HEK293 (cell line): ENCODE measurements around the gene RASA3.

Source experiments
- CTCF ChIA-PET: fragments of 350-600 bp; formaldehyde crosslinking; extraction: SDS; loops from one replicate; lab custom pipeline; 2021; ENCODE audit warnings: antibody characterized with exemption; lab: Yijun Ruan, JAX
- POLR2A ChIA-PET: fragments of 300-600 bp; formaldehyde crosslinking; extraction: SDS; loops from one replicate; lab custom pipeline; 2020; ENCODE audit warnings: antibody characterized with exemption, inconsistent platforms; lab: Yijun Ruan, JAX
- H3K27ac ChIP-seq: fragments of 200-500 bp; sonication (Bioruptor generic); 2 replicates; pipeline ENCODE4 v1.5.1; 2014; ENCODE audit warnings: low read depth, low read length, control low read depth, inconsistent platforms; ENCODE audit errors: extremely low read depth
- H3K36me3 ChIP-seq, 2 experiments: fragments of 200-500 bp in 1 of 2; sonication (Bioruptor generic) in 1 of 2; 1 replicate in 1 of 2; 2 replicates in 1 of 2; pipeline ENCODE4 v1.5.1; 2014 to 2017; ENCODE audit warnings: inconsistent platforms in 2 of 2, low read length in 2 of 2; ENCODE audit not compliant: control insufficient read depth in 2 of 2, insufficient read depth in 1 of 2
- H3K4me1 ChIP-seq: fragments of 200-500 bp; sonication (Bioruptor generic); 2 replicates; pipeline ENCODE4 v1.5.1; 2014; ENCODE audit warnings: mild to moderate bottlenecking, low read length, inconsistent platforms; ENCODE audit not compliant: control insufficient read depth, insufficient read depth
- H3K4me3 ChIP-seq: 2 replicates; pipeline ENCODE4 v1.5.1; 2011; ENCODE audit warnings: low read depth, mild to moderate bottlenecking, control low read depth, low read length, moderate library complexity
- H3K9me3 ChIP-seq: fragments of 200-500 bp; sonication (Bioruptor generic); 2 replicates; pipeline ENCODE4 v1.5.1; 2014; ENCODE audit warnings: low read depth, low read length, inconsistent platforms; ENCODE audit not compliant: control insufficient read depth, insufficient read depth
- AEBP2 ChIP-seq: fragments of 450-650 bp; formaldehyde crosslinking; IDR thresholded peaks from 2 replicates; pipeline ENCODE4 v1.5.1; 2016; ENCODE audit warnings: missing biosample characterization, missing genetic modification characterization, borderline replicate concordance
- BCL6B ChIP-seq: fragments of 450-650 bp; formaldehyde crosslinking; IDR thresholded peaks from 2 replicates; pipeline ENCODE4 v1.5.1; 2017; ENCODE audit warnings: missing biosample characterization, missing genetic modification characterization
- INSM2 ChIP-seq: fragments of 450-650 bp; formaldehyde crosslinking; IDR thresholded peaks from 2 replicates; pipeline ENCODE4 v1.5.1; 2016; ENCODE audit warnings: missing biosample characterization, missing genetic modification characterization
- MYNN ChIP-seq: fragments of 450-650 bp; formaldehyde crosslinking; IDR thresholded peaks from 2 replicates; pipeline ENCODE4 v1.5.1; 2016; ENCODE audit warnings: missing biosample characterization, missing genetic modification characterization, borderline replicate concordance
- PATZ1 ChIP-seq: fragments of 450-650 bp; formaldehyde crosslinking; IDR thresholded peaks from 2 replicates; pipeline ENCODE4 v1.5.1; 2016; ENCODE audit warnings: missing biosample characterization, missing genetic modification characterization
- PBX3 ChIP-seq: sonication (generic); formaldehyde crosslinking; IDR thresholded peaks from 2 replicates; pipeline ENCODE4 v1.8.1; 2022; ENCODE audit warnings: mild to moderate bottlenecking, moderate library complexity, missing genetic modification reagents
- SETDB1 ChIP-seq: IDR thresholded peaks from one replicate; pipeline ENCODE4 v1.6.1; 2017; ENCODE audit warnings: mild to moderate bottlenecking, low read length, moderate library complexity, mixed read lengths; ENCODE audit not compliant: insufficient read length
- SP2 ChIP-seq: fragments of 450-650 bp; formaldehyde crosslinking; IDR thresholded peaks from 2 replicates; pipeline ENCODE4 v1.5.1; 2016; ENCODE audit warnings: missing biosample characterization, missing genetic modification characterization
- ZFP3 ChIP-seq: fragments of 450-650 bp; formaldehyde crosslinking; IDR thresholded peaks from 2 replicates; pipeline ENCODE4 v1.5.1; 2016; ENCODE audit warnings: low read depth, missing biosample characterization, missing genetic modification characterization
- ZNF19 ChIP-seq: fragments of 450-650 bp; formaldehyde crosslinking; IDR thresholded peaks from 2 replicates; pipeline ENCODE4; 2016; ENCODE audit warnings: missing biosample characterization, missing genetic modification characterization, low read depth
- ZNF2 ChIP-seq: fragments of 450-650 bp; formaldehyde crosslinking; IDR thresholded peaks from 2 replicates; pipeline ENCODE4 v1.5.1; 2016; ENCODE audit warnings: missing biosample characterization, missing genetic modification characterization
- ZNF239 ChIP-seq: fragments of 450-650 bp; formaldehyde crosslinking; IDR thresholded peaks from 2 replicates; pipeline ENCODE4 v1.5.1; 2016; ENCODE audit warnings: missing biosample characterization, missing genetic modification characterization
- ZNF274 ChIP-seq, 2 experiments: fragments of 200-500 bp in 1 of 2; fragments of 450-650 bp in 1 of 2; sonication (Bioruptor generic) in 1 of 2; formaldehyde crosslinking in 1 of 2; IDR thresholded peaks; 2 replicates each; pipeline versions ENCODE4 v1.5.1 to v1.6.1; 2014 to 2016; ENCODE audit warnings: borderline replicate concordance in 1 of 2, inconsistent platforms in 1 of 2, low read length in 1 of 2, missing biosample characterization in 1 of 2, missing genetic modification characterization in 1 of 2
- ZNF292 ChIP-seq: fragments of 450-650 bp; formaldehyde crosslinking; IDR thresholded peaks from 2 replicates; pipeline ENCODE4 v1.5.1; 2016; ENCODE audit warnings: low read depth, missing biosample characterization, missing genetic modification characterization, borderline replicate concordance
- ZNF335 ChIP-seq: fragments of 450-650 bp; formaldehyde crosslinking; conservative IDR thresholded peaks from 2 replicates; pipeline ENCODE4 v1.5.1; 2016; ENCODE audit warnings: missing biosample characterization, missing genetic modification characterization
- ZNF350 ChIP-seq: fragments of 450-650 bp; formaldehyde crosslinking; IDR thresholded peaks from 2 replicates; pipeline ENCODE4 v1.5.0; 2017; ENCODE audit warnings: missing biosample characterization, mild to moderate bottlenecking, missing genetic modification characterization
- ZNF510 ChIP-seq: fragments of 450-650 bp; formaldehyde crosslinking; IDR thresholded peaks from 2 replicates; pipeline ENCODE4 v1.5.1; 2018; ENCODE audit warnings: mild to moderate bottlenecking, missing genetic modification characterization, missing biosample characterization; ENCODE audit not compliant: insufficient replicate concordance
- ZNF529 ChIP-seq: fragments of 450-650 bp; formaldehyde crosslinking; IDR thresholded peaks from 2 replicates; pipeline ENCODE4 v1.5.1; 2017; ENCODE audit warnings: missing genetic modification characterization, missing biosample characterization; ENCODE audit not compliant: insufficient replicate concordance
- ZSCAN23 ChIP-seq: fragments of 450-650 bp; formaldehyde crosslinking; IDR thresholded peaks from 2 replicates; pipeline ENCODE4 v1.5.1; 2016; ENCODE audit warnings: missing biosample characterization, missing genetic modification characterization
- ZSCAN30 ChIP-seq: fragments of 450-650 bp; IDR thresholded peaks from 2 replicates; pipeline ENCODE4 v1.5.1; 2018; ENCODE audit warnings: missing biosample characterization, mild to moderate bottlenecking, missing genetic modification characterization, moderate library complexity

The RASA3 gene

GRCh38 chr13:113958373-113958772 lies 174.1 kb downstream of the RASA3 start (continued):
- no peak for TF ChIP-seq ZFP3 (tag by site-specific recombination)

GRCh38 chr13:113956571-113956970 lies 175.9 kb downstream of the RASA3 start:
- H3K4me1 ChIP-seq: no peaks in the 10 kb centered on the region
- ChIA-PET CTCF (no interaction called here), POLR2A (interaction anchor here (0.9 kb wide), 1 partner anchor 70 kb away, joined by 4 read pairs; no protein-coding TSS in a partner anchor)
- H3K4me3 ChIP-seq: no peak overlapping the region
- H3K36me3 ChIP-seq: no peaks in the 10 kb centered on the region
- H3K9me3 ChIP-seq: no peaks in the 10 kb centered on the region
- no peak overlapping the region for H3K27ac ChIP-seq
- no peak for TF ChIP-seq PATZ1 (tag by site-specific recombination)
- TF ChIP-seq ZNF239: no peak
- TF ChIP-seq ZNF529 (tag by site-specific recombination): no peak
- no peak for TF ChIP-seq ZNF350 (tag by site-specific recombination)

GRCh38 chr13:113955691-113956090 lies 176.7 kb downstream of the RASA3 start:
- no peaks in the 10 kb centered on the region for H3K9me3 ChIP-seq
- H3K27ac ChIP-seq: no peak overlapping the region
- no peaks in the 10 kb centered on the region for H3K4me1 ChIP-seq
- CTCF ChIA-PET: no interaction called here
- TF ChIP-seq ZNF274 (IDR thresholded peaks at IDR 0.05; ENCODE audit: low read length) (no peak), ZNF274 (tag by site-specific recombination; IDR thresholded peaks at IDR 0.05; ENCODE audit: borderline replicate concordance) (no peak), SETDB1 (no peak), AEBP2 (tag by site-specific recombination) (no peak)
- no peaks in the 10 kb centered on the region for H3K36me3 ChIP-seq
- H3K4me3 ChIP-seq: no peak overlapping the region
- POLR2A ChIA-PET: no interaction called here

- H3K4me3 ChIP-seq: no peak overlapping the region
- POLR2A ChIA-PET: no interaction called here
- CTCF ChIA-PET: no interaction called here
- no peaks in the 10 kb centered on the region for H3K4me1 ChIP-seq
- no peaks in the 10 kb centered on the region for H3K9me3 ChIP-seq
- no peak overlapping the region for H3K27ac ChIP-seq
- H3K36me3 ChIP-seq: no peaks in the 10 kb centered on the region
- TF ChIP-seq ZNF19 (tag by site-specific recombination): no peak
- no peak for TF ChIP-seq ZNF2 (tag by site-specific recombination)
- TF ChIP-seq INSM2 (tag by site-specific recombination): no peak
- TF ChIP-seq ZNF335 (tag by site-specific recombination): no peak
- no peak for TF ChIP-seq ZNF510
- TF ChIP-seq SP2 (tag by site-specific recombination): no peak
- TF ChIP-seq MYNN: no peak
- TF ChIP-seq ZNF292: no peak
- no peak for TF ChIP-seq PBX3 (CRISPR knock-in tag)
- no peak for TF ChIP-seq ZSCAN30 (tag by site-specific recombination)
- no peak for TF ChIP-seq ZSCAN23 (tag by site-specific recombination)
- no peak for TF ChIP-seq BCL6B (tag by site-specific recombination)
- no peak for TF ChIP-seq ZNF239
- TF ChIP-seq AEBP2 (tag by site-specific recombination): no peak
Measured at GRCh38 chr13:113955235-113955634, 177.2 kb downstream of the RASA3 start.
